Activated CD8-positive, alpha-beta memory T cell treated with anti-CD3 and anti-CD28 coated beads for 4 hours (primary cell): ENCODE results near the gene PCIF1.
"Not testable (repeated sequence)": the region's sequence is repeated elsewhere in the genome, so short reads cannot be mapped to it uniquely, and the experiment has no call there.

Experiments used
- DNase-seq, 2 donors: peaks; one replicate each; pipeline ENCODE4 v3.0.0-alpha.2; 2020; ENCODE audit warnings: low read depth in 2 of 2

The PCIF1 gene

DNA sequence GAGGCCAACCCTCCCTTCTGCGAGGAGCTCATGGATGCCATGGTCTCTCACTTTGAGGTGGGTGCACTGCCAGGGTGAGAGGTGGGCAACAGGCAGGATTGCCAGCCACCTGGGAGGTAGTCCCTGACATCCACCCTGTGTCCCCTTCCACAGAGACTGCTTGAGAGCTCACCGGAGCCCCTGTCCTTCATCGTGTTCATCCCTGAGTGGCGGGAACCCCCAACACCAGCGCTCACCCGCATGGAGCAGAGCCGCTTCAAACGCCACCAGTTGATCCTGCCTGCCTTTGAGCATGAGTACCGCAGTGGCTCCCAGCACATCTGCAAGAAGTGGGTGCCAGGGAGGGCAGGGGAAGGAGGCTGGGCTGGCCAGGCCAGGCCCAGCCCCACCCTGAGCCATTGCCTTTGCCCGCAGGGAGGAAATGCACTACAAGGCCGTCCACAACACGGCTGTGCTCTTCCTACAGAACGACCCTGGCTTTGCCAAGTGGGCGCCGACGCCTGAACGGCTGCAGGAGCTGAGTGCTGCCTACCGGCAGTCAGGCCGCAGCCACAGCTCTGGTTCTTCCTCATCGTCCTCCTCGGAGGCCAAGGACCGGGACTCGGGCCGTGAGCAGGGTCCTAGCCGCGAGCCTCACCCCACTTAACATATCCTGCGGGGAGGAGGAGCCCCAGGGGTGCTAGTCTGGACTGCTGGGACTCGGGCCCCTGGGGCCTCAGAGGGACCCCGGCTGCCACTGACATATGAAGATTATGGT, 12.8 kb downstream of the PCIF1 start:
- no peak for DNase-seq

DNA sequence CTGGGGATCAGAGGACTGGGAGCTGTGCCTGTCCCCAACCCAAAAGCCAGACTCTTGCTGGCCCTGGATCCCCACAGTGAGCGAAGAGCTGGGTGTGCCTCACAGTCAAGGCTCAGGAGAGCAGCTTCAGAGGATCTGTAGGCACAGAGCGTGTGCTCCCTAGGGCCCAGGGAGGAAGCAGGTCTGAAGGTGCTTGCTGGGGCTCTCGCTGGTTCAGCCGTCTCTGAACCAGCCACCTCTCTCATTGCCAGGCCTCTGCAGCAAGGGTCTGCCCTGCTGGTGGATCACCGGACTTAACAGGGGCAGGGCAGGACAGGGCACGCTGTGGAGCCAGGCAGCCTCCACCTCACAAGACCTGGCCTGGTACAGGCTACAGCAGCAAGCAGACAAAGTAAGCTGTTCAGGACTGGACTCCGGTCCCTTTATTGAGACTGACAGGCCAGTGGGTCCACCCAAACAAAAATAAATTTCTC, 13.8 kb downstream of the PCIF1 start:
- DNase-seq, result no peak

DNA sequence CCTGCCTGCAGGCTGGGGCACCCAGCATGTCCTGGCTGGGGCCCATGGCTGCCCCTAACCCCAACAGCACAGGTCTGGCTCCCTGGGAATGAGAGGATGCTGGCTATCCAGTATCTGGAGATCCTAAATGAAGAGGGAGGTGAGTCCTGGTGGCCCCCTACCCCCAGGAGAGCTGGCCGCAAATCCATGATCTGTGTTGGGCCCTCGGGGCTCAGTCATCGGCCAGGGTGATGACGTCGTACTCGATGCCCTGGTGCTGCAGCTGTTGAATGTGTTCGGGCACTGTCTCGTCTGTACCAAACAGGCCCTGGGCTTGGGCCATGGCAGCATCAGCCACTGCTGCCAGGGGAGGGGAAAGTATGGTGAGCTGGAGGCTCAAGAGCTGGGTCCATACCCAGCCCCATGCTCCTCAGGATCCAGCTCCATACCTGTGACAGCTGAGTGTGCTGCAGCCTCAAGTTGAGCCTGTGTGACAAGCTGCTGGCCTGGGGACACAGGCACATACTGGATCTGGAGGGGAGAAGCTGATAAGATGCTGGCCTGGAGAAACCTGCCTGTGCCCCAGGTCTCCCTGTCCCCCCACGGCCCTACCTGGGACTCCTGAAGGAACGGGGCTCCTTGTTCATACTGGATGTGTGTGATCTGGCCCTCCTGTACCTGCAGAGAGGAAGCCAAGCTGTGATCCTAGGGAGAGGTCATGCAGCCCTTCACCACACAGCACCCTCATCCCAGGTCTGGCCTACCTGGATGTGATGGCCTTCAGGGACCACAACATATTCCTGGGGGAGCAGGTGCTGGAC, 14.5 kb downstream of the PCIF1 start:
- DNase-seq, result no peak

DNA sequence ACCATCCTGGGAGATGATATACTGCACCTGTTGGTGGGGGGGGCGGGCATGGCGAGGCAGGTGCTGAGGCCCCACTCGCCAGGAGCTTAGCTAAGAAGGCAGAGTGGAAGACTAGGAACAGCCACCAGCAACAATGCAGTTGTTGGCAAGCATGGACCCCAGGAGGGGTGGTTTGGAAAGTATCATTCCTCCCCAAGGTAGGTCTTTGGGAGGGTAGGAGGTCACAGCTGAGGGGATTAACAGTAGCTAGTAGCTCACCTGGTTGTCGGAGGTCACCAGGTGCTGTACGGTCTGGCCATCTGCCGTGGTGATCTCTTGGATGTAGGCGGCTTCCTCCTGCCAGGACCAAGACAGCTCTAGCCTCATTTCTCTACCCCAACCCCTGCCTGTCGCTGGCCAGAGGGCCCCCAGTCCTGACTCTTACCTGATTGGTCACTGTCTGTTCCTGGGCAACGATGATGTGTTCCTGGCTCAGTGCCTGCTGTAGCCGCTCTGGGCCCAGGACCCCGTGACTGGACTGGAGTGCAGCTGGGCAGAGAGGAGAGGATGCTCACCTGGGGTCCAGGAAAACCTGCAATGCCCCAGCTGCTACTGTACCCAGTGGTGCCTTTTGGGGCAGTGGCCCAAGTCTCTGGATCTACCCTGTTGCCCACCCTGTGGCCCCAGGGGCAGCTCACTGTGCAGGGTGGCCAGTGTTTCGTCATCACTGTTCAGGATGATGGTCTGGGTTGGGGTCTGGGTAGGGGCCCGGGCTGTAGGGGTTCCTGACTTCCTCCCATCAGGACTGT, 15.3 kb downstream of the PCIF1 start:
- DNase-seq, result no peak

DNA sequence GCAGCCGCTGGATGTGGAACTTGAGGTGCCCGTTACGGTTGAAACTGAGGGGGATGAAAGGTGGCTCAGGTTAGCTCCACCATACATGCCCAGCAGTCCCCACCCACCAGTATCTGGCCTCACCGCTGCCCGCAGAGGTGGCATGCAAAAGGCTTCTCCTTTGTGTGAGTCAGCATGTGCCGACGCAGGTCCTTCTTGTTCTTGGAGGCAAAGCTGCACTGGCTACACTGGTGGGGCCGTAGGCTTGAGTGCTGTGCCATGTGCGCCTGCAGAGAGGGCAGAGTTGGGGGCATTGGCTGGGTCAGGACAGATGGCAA, 15.8 kb downstream of the PCIF1 start:
- DNase-seq, result no peak

DNA sequence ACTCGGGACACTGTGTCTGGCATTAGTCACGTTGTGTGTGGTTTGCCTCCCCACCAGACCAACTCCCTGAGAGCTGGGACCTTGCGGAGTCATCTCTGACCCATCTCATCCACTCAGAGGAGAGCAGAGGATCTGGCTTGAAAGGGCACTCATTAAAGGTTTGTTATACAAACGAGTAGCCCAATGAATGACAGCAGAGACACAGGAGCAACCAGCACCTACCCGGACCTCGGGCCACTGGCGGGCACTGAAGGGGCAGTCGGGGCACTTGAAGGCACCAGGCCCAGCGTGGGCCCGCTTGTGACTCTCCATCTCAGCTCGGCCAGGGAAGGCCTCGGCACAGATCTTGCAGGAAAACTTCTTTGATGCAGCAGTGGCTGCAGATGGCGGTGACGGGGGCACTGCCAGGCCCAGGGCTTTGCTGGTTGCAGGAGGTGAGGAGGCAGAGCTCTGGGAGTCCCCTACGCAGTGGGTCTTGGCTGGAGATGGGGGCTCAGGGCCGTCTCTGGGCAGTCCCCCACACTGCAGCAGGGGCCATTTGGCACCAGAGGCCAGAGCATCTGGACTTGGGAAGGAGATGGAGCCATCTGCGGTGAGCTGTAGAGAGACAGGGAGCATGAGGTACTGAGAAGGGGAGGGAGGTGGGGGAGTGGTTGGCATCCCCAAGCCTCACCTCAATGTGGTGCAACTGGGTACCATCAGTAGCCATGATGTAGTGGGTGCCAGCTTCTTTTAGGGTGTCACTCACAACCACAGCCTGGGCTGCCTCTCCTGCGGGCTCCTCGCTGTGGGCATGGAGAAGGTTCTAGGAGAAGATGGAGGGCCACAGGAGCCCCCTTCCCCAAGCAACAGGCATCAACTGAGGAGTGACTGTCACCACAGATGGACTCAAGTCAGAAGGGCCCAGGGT, 17.7 kb downstream of the PCIF1 start:
- DNase-seq, result no peak

DNA sequence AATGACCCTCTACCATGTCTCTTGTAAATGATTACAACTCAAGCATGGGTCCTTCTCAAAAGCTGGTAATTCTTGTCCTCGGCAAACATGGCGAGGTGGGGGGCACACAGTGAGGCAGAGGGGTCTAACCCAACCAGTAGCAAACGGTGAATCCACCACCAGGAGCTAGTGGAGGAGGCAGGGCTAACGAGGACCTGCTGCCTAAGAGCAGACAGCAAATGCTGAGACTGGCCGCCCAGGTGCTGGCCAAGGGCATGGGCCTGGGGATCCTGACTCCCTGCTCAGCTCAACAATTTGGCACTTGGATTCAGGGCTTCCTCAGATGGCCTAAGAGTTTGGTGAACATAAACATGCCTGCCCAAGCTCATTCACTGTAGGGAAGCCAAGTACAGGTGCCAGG, 18.4 kb downstream of the PCIF1 start:
- no peak for DNase-seq

DNA sequence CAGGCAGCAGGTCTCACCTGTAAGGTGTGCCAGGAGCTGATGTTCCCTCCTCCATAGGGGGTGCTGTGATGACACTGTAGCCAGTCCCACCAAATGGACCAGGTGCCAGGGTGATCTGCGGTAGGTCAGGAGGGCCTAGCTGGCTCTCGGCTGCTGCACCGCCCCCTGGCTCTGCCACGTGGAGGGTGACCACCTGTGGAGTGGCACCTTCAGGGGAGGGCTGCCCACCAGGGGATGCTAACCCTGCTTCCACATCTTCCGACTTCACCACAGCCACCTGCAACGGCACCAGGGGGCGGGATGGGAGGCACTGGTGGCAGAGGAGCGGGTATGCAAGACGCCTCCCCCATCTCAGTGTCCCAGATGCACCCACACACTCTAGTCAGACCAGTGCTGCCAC, 19.2 kb downstream of the PCIF1 start:
- no peak for DNase-seq

DNA sequence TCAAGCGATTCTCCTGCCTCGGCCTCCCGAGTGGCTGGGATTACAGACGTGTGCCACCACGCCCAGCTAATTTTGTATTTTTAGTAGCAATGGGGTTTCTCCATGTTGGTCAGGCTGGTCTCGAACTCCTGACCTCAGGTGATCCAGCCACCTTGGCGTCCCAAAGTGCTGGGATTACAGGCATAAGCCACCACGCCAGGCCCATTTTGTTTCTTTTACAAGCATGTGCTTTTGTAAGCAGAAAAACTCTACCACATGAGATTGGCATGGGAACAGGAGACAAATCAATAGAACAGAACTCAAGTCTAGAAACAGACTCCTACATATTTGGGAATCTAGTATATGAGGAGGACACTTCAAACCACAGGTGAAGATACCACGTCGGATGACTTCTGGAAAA, 21.8 kb downstream of the PCIF1 start:
- DNase-seq, result not testable (repeated sequence)

DNA sequence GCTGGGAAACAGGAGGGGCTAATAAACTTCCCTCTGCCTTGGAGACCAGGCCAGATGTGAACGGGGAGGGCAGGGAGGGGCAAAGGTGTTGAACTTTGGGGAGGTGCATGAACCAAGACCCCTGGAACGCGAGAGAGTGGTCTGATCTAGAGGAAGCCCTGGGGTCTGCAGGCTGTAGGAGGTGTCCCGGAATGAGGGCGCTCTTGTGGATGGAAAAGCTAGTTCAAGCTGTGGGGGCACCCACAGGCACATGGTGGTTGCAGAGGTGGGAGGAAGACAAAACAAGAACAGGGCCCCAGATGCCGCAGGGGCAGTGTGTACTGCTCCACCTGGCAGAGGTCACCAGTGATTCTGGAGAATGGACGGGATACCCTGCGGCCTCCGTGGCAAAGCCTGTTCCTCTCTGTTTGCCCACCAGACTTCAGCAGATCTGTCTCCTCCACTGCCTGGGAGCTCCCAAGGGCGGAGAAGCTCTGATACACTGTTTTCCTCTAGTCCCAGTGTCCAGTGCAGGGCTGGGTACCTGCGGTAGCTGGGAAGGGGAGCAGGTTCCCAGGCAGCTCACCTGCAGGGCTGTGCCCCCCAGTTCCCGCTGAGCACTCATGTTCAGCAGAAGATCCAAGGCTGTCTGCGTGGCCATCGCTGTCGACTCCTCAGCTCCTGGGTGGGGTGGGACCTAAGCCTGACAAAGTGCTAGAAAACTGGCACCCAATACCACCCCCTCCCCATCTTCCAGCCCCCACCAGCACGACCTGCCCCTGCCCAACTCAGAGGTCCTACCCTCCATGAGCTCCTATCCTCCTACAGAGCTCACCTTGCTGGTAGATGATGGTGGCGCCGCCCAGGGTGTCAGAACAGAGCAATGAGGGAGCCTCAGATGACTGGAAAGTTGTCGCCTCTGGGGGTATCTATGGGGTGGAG, 22.8 kb downstream of the PCIF1 start:
- DNase-seq, result no peak

DNA sequence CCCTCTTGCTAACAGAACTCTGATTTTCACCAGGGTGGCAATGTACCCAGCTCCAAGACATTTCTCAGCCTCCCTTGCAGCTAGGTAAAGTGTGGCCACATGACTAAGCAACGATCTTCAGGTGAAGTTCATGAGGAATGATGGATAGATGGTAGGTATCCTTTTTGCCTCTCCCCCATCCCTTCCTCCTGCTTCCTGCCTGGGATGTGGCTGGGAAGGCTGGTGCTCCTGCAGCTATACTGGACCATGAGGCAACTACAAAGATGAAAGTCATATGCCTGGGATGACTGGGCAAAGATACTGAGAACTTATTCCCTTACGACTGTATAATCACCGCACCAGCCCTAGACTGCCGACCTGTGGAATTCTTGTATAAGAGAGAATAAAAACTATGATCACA, 24.1 kb downstream of the PCIF1 start:
- no peak for DNase-seq

DNA sequence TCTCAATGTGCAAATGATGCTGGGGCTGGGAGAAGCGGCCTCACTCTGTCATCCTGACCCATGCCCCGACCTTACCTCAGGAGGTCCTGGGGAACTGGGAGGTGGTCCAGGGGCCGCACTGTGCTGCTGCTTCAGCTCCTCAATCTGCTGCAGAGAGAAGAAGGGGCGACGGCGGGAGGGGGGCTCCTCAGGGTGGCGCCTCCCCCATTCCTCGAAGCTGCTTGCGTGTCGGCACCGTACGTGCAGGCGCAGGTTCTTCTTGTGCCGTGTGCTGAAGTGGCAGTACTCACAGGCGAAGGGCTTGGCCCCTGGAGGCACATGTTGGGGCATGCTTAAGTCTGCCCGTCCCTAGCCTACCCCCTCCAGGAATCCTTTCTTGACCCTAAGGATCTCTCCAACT, 24.6 kb downstream of the PCIF1 start:
- no peak for DNase-seq

DNA sequence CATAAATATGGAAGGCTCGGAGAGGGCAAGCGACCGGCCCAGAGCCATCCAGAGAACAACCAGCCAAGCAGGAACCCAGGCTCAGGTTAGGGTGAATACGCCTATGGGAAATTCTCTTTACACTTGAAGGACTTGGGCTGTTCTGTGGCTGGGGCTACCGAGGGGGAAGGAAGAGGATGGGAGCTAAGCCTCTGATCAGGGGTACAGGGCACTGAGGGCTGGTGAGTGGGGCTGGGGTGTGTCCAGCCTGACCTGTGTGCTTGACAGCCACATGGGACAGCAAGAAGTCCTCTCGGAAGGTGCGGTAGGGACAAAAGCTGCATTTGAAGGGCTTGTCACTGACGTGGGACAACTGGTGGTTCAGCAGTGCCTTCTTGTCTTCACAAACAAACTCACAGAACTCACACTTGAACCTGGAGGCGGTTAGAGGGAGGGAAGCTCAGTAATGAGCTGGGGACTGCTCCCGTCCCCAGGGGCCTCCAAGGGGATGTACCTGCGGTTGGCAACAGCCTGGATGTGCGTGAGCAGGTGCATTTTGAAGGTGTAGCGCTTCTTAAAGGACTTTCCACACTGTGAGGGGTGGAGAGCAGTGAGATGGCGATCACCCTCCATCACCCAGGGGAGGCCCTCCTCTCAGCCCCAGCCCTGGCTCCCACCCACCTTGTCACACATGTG, 25.6 kb downstream of the PCIF1 start:
- no peak for DNase-seq

DNA sequence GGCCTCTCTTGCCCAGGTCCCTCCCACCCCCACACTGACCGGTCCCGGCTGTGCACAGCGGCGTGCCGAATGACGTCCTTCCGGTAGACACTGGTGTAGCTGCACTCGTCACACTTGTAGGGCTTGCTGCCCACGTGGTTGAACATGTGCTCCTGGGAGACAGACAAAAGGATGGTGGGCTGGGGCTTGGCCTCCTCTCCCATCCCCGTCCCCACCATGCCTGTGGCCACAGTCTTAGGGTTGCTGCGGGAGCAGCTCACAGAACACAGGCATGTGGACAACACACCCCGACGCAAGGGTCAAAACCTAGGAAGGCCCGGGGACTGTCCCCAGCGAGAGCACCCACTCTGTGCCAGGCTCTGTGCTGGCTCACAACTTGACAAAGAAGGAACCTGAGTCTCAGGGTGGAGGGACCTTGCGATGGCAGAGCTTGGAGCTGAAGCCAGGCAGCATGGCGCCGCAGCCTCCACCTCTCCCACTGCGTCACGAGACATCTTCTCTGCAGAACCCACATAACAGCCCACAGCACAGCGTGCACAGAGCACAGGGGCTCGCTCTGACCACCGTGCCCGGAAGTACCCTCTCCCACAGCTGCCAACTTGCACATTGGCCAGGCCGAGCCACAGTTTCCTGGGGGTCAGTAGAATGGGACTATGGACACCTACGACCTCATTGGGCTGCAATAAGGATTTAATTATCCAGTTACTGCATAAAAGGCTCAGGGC, 27.7 kb downstream of the PCIF1 start:
- DNase-seq, result no peak

DNA sequence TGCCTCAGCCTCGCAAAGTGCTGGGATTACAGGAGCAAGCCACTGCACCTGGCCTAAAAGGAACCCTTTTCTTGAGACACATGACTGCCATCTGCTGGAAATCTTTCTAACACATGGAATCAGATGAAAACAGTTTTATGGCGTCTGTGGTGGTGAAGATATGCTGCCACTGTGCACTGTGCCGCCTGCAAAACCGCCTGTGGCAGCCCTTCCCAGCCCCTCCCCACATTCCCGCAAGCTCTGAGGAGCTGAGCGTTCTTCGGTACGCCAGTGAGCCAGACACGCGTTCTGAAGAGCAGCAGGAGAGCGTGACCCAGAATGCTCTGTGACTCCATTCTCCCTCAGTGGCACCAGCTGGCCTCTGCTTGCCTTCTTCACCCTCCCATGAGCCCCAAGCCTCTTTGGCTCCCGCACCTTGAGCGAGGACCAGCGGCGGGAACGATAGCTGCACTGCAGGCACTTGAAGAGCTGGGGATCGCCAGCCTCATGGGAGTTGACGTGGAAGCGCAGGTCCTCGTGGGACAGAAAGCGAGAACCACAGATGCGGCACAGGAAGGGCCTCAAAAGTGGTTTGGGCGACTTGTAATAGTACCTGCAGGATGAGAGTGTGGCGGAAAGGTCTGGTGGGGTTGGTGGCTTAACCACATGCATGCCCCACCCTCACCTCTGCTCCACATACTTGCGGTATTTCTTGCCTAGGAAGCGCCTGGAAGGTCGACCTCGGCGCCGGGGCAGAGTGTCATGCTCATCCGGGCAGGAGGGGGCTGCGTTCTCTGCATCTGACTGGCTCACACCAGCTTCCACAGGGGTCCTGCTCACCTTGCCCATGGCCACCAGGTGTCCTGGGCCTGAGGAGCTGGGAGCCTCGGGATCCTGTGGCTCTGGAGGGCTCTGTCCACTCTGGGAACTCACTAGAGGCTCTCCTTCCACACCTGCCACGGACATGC, 28.8 kb downstream of the PCIF1 start:
- no peak for DNase-seq

DNA sequence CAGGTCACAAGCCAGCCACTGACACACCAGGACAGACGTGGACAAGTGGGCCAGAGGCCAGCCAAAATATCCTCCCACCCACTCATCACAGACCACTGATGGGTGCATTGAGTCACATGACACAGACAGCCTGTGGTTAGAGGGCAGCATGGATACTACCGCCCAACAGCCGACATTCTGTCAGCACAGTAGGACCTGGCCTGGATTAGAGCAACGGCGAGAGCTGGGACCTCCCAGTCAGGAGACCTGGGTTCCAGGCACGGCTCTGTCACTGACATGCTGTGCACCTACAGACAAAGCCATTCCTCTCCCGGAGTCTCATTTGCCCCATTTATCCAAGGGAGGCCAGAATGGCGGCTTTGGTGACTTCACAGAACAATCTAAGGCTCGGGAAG, 29.5 kb downstream of the PCIF1 start:
- no peak for DNase-seq

DNA sequence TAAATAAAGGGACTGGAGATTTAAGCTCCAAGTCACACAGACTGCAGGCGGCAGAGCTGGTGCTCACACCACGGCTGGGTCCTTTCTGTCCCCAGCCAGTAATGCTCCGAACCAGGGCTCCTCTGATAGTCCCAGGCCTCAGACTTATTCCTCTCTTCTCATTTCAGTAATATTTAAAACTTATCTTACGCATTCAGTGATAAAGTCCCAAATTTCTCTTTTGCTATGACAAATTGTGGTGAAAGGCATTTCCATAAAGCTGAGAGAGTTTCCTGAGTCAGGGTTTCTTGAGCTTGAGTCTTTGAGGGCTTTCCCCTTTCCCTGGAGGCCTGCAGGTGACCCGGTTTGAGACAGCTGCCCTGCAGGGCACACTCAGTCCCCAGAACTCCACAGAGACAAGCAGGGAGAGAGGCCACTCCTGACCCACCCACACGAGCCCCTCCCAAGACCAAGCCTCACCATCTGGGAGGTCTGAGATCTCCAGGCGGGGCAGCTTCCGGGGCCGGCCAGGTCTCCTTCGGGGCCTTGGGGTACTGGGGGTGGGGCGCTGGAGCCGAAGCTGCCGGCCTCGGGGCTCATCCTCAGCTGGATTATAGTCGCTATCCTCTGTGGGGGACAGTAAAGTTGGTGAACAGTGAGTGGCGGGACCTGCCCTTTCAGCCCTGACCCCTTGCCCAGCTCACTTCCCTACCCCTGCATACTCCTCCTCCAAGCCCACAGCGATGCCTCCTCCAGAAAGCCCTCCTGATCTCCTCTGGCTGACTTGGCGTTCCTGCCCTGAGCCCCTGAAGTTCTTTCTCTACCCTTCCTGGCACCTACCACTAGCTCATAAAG, 30.9 kb downstream of the PCIF1 start:
- DNase-seq, result no peak
